Measurements from ENCODE around the gene FOXL1. TPM values are rescaled to one million over a fixed set of nuclear protein-coding genes. Genes with fewer than 3 reads are reported as not detected.

Gene FOXL1
- total and polyA plus RNA-seq, 9 of the 15 experiments (the other 6 are each of a cell fraction or from before 2014, with no cell fraction given): not detected

GRCh38 chr16:86559802-86560305 is 18.5 kb upstream of the FOXL1 start:
- no TSS peak for BruUV-seq (replicated peaks)
- FAIRE-seq: no peak
- WGBS (ENCODE audit: insufficient coverage, low coverage, missing lambda C conversion rate): 22% methylated on average over 7 of the region's 9 CpGs
- H4K20me1 ChIP-seq (replicated peaks; ENCODE audit: control insufficient read depth, insufficient read depth, low read length): no peaks in the 10 kb centered on the region
- H3K36me3 ChIP-seq (ENCODE audit: control insufficient read depth, insufficient read depth, low read length): no peaks in the 10 kb centered on the region
- CTCF ChIA-PET (ENCODE audit: low intra/inter-chr PET ratio): interaction anchor here (0.5 kb wide), 1 partner anchor 1613 kb away, joined by 3 read pairs; no protein-coding TSS in a partner anchor
- peaks cover 24 to 38% of the 10 kb centered on the region in 2 experiments; a peak in 4 of 5 replicates for H3K27me3 ChIP-seq (ENCODE audit: control insufficient read depth in 2 of 2, insufficient read depth in 2 of 2, low read length in 2 of 2)
- POLR2A ChIA-PET: interaction anchor here (0.5 kb wide), 1 partner anchor 196 kb away, joined by 3 read pairs; no protein-coding TSS in a partner anchor
- peaks cover under 1% of the 10 kb centered on the region for H3K79me2 ChIP-seq (ENCODE audit: control insufficient read depth, insufficient read depth, low read length)
- in situ Hi-C loops (cut with MboI) (loop anchor here (10.0 to 25.0 kb wide), 2 partner anchors 715 to 1077 kb away; no protein-coding TSS in a partner anchor), intact Hi-C loops (cut with micrococcal nuclease) (loop anchor here (5.0 to 10.0 kb wide), 3 partner anchors 312 to 1077 kb away; no protein-coding TSS in a partner anchor)
- no peak overlapping the region for H3K9ac ChIP-seq (ENCODE audit: insufficient read depth in 1 of 2, low read depth in 2 of 2, low read length in 2 of 2)
- H3K4me3 ChIP-seq: no peak overlapping the region
- H3K9me1 ChIP-seq (ENCODE audit: control insufficient read depth, insufficient read depth, low read length): no peaks in the 10 kb centered on the region
- H2AFZ ChIP-seq (ENCODE audit: low read depth, low read length): no peak overlapping the region
- peaks cover 0 to 14% of the 10 kb centered on the region in 2 experiments; a peak in 2 of 5 replicates for H3K4me1 ChIP-seq (replicated peaks in 1 of 2; ENCODE audit: control insufficient read depth in 2 of 2, insufficient read depth in 2 of 2, low read length in 2 of 2)
- no peak for ATAC-seq
- DNase-seq (ENCODE audit: extremely low read depth in 1 of 4, low spot score in 3 of 4): no peak
- no peaks in the 10 kb centered on the region for H3K9me3 ChIP-seq (replicated peaks; ENCODE audit: control insufficient read depth, insufficient read depth, low read depth, low read length)
- no peak overlapping the region for H3K27ac ChIP-seq (ENCODE audit: extremely low read depth, low read depth, low read length)
- H3K4me2 ChIP-seq (ENCODE audit: insufficient read depth, low read length): no peak overlapping the region
- TF ChIP-seq RBBP5 (IDR thresholded peaks at IDR 0.05; ENCODE audit: borderline replicate concordance, insufficient read depth, low read length, poor library complexity, severe bottlenecking): no peak
- TF ChIP-seq POLR2G (IDR thresholded peaks at IDR 0.05; ENCODE audit: low read depth, low read length): no peak
- TF ChIP-seq RNF219 (CRISPR knock-in tag; IDR thresholded peaks at IDR 0.05): no peak
- TF ChIP-seq MAZ (CRISPR knock-in tag; conservative IDR thresholded peaks at IDR 0.05 in 1 of 2, IDR thresholded peaks at IDR 0.05 in 1 of 2): no peak
- no peak for TF ChIP-seq CREB3L1 (IDR thresholded peaks at IDR 0.05; ENCODE audit: borderline replicate concordance, low read depth)
- no peak for TF ChIP-seq THRA (IDR thresholded peaks at IDR 0.05)
- no peak for TF ChIP-seq CTBP1 (IDR thresholded peaks at IDR 0.05; ENCODE audit: borderline replicate concordance)
- TF ChIP-seq MBD2 (IDR thresholded peaks at IDR 0.05; ENCODE audit: borderline replicate concordance, low read depth): no peak
- no peak for TF ChIP-seq TCF7 (IDR thresholded peaks at IDR 0.05; ENCODE audit: borderline replicate concordance)
- TF ChIP-seq CGGBP1 (CRISPR knock-in tag; IDR thresholded peaks at IDR 0.05): no peak
- no peak for TF ChIP-seq SMARCB1 (IDR thresholded peaks at IDR 0.05; ENCODE audit: insufficient read length, low read depth)
- TF ChIP-seq TEAD2 (tag; IDR thresholded peaks at IDR 0.05): no peak
- no peak for TF ChIP-seq CBFA2T2 (conservative IDR thresholded peaks at IDR 0.05)
- TF ChIP-seq HEY1 (CRISPR knock-in tag; IDR thresholded peaks at IDR 0.05; ENCODE audit: borderline replicate concordance): no peak

All from K562 (cell line).